Hepatocyte (in vitro differentiated cells): ENCODE measurements around the gene TMC2.

ENCODE experiments used
- EZH2phosphoT487 ChIP-seq: fragments of 200-600 bp; sonication (generic); IDR thresholded peaks from one replicate; pipeline ENCODE4 v1.6.1; 2018; ENCODE audit warnings: antibody characterized with exemption, mild to moderate bottlenecking, low read depth, moderate library complexity; ENCODE audit not compliant: unreplicated experiment, severe bottlenecking
- TF ChIP-seq, protein P1 (sequence below): fragments of 200-600 bp; sonication (generic); IDR thresholded peaks from 2 replicates; pipeline ENCODE4 v1.5.1; 2016; ENCODE audit warnings: antibody characterized with exemption, mild to moderate bottlenecking; ENCODE audit not compliant: poor library complexity

DNA sequence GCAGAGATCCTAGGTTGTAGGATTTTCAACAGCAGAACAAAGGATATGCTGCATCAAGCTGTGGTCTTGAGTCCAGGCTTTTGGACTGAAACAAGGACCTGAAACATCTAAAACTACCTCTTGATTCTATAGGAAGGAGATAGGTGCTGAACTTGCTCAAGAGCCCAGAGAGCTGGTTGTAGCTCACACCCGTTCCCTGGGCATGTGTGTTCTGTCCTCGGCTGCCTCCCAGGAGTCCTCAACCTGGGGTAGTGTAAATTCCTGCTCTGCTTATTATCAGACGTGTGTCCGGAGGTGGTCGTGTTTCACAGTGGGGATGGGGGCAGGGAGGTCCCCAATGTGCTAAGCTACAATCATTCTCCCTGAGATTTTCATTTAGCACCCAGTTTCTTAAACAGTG lies 120.9 kb downstream of the TMC2 start:
- TF ChIP-seq, protein P1, sequence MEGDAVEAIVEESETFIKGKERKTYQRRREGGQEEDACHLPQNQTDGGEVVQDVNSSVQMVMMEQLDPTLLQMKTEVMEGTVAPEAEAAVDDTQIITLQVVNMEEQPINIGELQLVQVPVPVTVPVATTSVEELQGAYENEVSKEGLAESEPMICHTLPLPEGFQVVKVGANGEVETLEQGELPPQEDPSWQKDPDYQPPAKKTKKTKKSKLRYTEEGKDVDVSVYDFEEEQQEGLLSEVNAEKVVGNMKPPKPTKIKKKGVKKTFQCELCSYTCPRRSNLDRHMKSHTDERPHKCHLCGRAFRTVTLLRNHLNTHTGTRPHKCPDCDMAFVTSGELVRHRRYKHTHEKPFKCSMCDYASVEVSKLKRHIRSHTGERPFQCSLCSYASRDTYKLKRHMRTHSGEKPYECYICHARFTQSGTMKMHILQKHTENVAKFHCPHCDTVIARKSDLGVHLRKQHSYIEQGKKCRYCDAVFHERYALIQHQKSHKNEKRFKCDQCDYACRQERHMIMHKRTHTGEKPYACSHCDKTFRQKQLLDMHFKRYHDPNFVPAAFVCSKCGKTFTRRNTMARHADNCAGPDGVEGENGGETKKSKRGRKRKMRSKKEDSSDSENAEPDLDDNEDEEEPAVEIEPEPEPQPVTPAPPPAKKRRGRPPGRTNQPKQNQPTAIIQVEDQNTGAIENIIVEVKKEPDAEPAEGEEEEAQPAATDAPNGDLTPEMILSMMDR: no peak
- TF ChIP-seq EZH2phosphoT487: no peak
